CD8-positive, alpha-beta memory T cell (primary cell): Measurements from ENCODE around the gene CABYR. TPM values are rescaled to one million over a fixed set of nuclear protein-coding genes. Genes with fewer than 3 reads are reported as not detected.

Source experiments
- CTCF ChIA-PET: fragments of 350-600 bp; sonication (Branson Sonifier 250); formaldehyde crosslinking; loops from one replicate; lab custom pipeline; 2021; ENCODE audit warnings: antibody characterized with exemption; lab: Charles Lee
- POLR2A ChIA-PET: fragments of 350-600 bp; sonication (Branson Sonifier 250); formaldehyde crosslinking; loops from one replicate; lab custom pipeline; 2021; ENCODE audit warnings: antibody characterized with exemption; lab: Charles Lee
- DNase-seq, 5 donors: peaks; one replicate each; pipeline versions ENCODE4 v3.0.0 to v3.0.0-alpha.2; 2020 to 2022; ENCODE audit warnings: mixed read lengths in 1 of 5
- H3K27ac ChIP-seq: one replicate; pipeline ENCODE4 v1.7.0; 2013; ENCODE audit warnings: low read depth, mild to moderate bottlenecking, low read length, moderate library complexity
- H3K27me3 ChIP-seq: 2 replicates; pipeline ENCODE4 v1.7.0; 2013; ENCODE audit warnings: low read length, mild to moderate bottlenecking; ENCODE audit not compliant: insufficient read depth, poor library complexity, severe bottlenecking
- H3K36me3 ChIP-seq: 2 replicates; pipeline ENCODE4 v1.7.0; 2013; ENCODE audit warnings: mild to moderate bottlenecking, low read length, moderate library complexity; ENCODE audit not compliant: insufficient read depth
- H3K4me1 ChIP-seq: 2 replicates; pipeline ENCODE4 v1.7.0; 2013; ENCODE audit warnings: mild to moderate bottlenecking, low read length, moderate library complexity; ENCODE audit not compliant: insufficient read depth
- H3K4me3 ChIP-seq: 2 replicates; pipeline ENCODE4 v1.7.0; 2013; ENCODE audit warnings: mild to moderate bottlenecking, low read length
- H3K9me3 ChIP-seq: 2 replicates; pipeline ENCODE4 v1.7.0; 2013; ENCODE audit warnings: mild to moderate bottlenecking, low read length
- H3K27ac Mint-ChIP-seq, 8 donors: one replicate each; pipeline ENCODE4 v1.8.0; 2020 to 2021; ENCODE audit warnings: mixed read lengths in 8 of 8, mild to moderate bottlenecking in 6 of 8, inconsistent platforms in 3 of 8, moderate library complexity in 3 of 8
- H3K27me3 Mint-ChIP-seq, 2 donors: one replicate each; pipeline ENCODE4 v1.8.0; 2020 to 2021; ENCODE audit warnings: mixed read lengths in 2 of 2, mild to moderate bottlenecking in 1 of 2, moderate library complexity in 1 of 2
- H3K36me3 Mint-ChIP-seq, 3 donors: one replicate each; pipeline ENCODE4 v1.8.0; 2020 to 2021; ENCODE audit warnings: mixed read lengths in 3 of 3, inconsistent platforms in 1 of 3, mild to moderate bottlenecking in 1 of 3
- H3K4me1 Mint-ChIP-seq, 3 donors: one replicate each; pipeline ENCODE4 v1.8.0; 2020 to 2021; ENCODE audit warnings: mixed read lengths in 3 of 3, inconsistent platforms in 1 of 3, mild to moderate bottlenecking in 1 of 3
- H3K4me3 Mint-ChIP-seq, 7 donors: one replicate each; pipeline ENCODE4 v1.8.0; 2020 to 2021; ENCODE audit warnings: mixed read lengths in 7 of 7, mild to moderate bottlenecking in 6 of 7, moderate library complexity in 4 of 7, inconsistent platforms in 2 of 7
- H3K9me3 Mint-ChIP-seq, 5 donors: one replicate each; pipeline ENCODE4 v1.8.0; 2020 to 2022; ENCODE audit warnings: mixed read lengths in 5 of 5, mild to moderate bottlenecking in 3 of 5, moderate library complexity in 2 of 5, inconsistent platforms in 1 of 5
- polyA plus RNA-seq: library from polyadenylated mRNA; unstranded; fragments of 300-500 nt; fragmentation: Illumina TruSeq; gene quantifications from one replicate; pipeline ENCODE4 v1.2.3, GENCODE V29; 2021
- total RNA-seq, 2 experiments: library from RNA; stranded (reverse); gene quantifications; one replicate each; pipeline ENCODE4 v1.2.3, GENCODE V29; 2021

CABYR gene, protein sequence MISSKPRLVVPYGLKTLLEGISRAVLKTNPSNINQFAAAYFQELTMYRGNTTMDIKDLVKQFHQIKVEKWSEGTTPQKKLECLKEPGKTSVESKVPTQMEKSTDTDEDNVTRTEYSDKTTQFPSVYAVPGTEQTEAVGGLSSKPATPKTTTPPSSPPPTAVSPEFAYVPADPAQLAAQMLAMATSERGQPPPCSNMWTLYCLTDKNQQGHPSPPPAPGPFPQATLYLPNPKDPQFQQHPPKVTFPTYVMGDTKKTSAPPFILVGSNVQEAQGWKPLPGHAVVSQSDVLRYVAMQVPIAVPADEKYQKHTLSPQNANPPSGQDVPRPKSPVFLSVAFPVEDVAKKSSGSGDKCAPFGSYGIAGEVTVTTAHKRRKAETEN
- total RNA-seq (1 to 10 TPM; 1.2 to 1.7 TPM), polyA plus RNA-seq (0.62 TPM)

DNA sequence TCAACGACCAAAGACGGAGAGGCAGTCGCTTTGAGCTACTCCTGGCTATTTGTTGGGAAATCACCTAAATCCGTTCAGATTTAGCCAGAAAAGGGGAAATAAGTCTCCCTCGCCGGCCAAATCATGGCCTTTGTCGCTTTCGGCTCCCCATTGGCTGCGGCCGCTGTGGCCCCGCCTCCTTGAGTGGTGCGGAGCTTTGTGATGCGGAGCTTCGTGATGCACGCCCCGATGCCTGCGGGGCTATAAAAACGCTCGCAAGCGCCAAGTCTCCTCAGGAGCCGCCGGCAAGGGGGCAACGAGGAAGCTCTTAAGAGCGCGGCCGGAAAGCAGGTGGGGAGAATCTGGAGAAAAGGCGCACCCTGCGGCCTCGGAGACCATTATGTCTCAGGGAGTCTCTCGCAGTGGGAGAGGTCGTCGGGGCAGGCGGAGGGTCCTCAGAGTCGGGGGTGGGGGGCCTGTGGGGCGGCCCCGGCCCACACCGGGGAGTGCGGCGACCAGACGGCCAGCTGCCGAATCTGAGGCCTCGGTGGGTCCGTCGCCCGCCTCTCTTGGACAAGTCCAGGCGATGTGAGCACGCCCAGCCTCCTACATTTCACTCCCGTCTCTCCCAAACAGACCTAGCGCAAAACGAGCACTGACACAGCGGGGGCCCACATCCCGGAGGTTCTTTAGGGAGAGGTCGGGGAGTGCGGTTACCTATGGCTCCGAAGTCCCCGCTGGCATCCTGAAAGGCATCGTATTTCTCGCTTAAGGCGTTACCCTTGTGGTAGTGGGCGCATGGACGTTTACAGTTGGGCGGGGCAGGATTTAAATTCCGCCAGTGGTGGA is at the start of gene CABYR:
CABYR (plus strand) TSS at position 274 of the 828 bp plus-strand sequence. CDS start 4,053 bp downstream, outside the sequence.
- Mint-ChIP-seq H3K4me1 (peaks cover 29 to 36% (median 31%) of the 10 kb centered on the region in 3 donors), H3K27ac (peak within 1 kb of the TSS; percentile 29 to 90 (median 85)), H3K9me3 (no peaks in the 10 kb centered on the region), H3K4me3 (peak within 1 kb of the TSS; percentile 85 to 97 (median 89)), H3K36me3 (peaks cover 0 to 11% (median 3%) of the 10 kb centered on the region in 3 donors), H3K27me3 (peaks cover 14 to 16% of the 10 kb centered on the region in 2 donors)
- H3K4me1 ChIP-seq: peaks cover 9% of the 10 kb centered on the region
- H3K9me3 ChIP-seq: no peaks in the 10 kb centered on the region
- peak within 1 kb of the TSS; percentile 57 for H3K4me3 ChIP-seq
- no peaks in the 10 kb centered on the region for H3K36me3 ChIP-seq
- POLR2A ChIA-PET: interaction anchor here (0.7 to 1.2 kb wide), 4 partner anchors 14 to 477 kb away, joined by 3 to 4 read pairs (median 3); no protein-coding TSS in a partner anchor
- no peak within 1 kb of the TSS for H3K27ac ChIP-seq
- peak; percentile 61 to 82 (median 71) for DNase-seq
- peaks cover 4% of the 10 kb centered on the region for H3K27me3 ChIP-seq
- CTCF ChIA-PET: interaction anchor here (0.9 to 1.3 kb wide), 3 partner anchors 180 to 350 kb away, joined by 3 to 4 read pairs (median 3); no protein-coding TSS in a partner anchor

DNA sequence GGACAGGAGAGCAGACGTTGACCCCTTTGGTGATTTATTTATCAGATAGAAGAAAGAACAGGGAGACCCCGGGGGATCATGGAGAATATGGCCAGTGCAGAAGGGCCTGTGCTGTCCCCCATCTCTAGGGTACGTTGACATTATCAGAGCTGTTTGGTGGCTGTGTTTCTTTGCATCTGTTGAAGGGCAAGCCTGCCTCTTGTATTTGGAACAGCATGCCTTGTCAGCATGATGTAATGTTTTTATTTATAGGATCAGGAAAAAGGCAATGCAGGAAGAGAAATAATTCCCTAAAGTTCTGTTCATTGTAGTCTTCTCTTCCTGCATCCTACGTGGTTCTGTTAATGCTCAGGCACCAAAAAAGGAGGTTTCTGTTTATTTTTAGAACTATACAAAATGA is 49.8 kb upstream of the CABYR start:
- CTCF ChIA-PET: no interaction called here

DNA sequence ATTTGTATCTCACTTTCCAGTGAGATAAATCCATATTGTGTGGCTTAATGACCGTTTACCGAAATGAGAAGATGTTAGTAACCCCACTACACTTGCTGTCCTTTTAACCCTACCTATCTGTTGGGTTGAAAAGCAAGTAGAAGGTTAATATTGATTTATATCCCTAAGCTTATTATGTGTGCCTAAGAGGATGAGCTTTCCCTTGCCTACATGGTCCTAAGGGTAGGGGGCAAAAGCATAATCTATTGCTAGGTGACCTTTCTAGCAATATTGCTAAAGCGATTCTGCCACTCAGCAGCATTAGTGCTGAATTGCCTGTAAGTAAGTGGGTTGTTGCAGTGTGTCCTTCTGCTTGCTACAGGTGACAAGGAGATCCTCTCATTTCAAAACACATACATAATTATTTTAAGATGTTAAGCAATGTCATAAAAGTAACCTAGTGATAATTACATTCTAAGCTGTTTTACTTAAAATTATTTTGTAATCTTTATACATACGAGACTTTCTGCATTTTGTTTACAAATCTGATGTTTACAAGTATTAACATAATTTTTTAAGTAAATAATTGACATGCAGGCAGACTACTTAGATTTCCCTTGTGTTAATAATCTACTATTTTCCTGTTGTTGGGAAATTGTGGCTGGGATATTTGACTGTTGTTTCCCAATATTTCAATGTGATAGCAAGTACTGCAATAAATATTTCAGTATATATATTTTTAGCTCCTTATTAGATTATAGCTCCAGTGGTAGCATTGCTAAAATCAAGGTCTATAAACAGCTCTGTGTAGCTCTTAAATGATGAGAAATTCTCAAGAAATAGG is 49.1 kb upstream of the CABYR start:
- H3K4me1 Mint-ChIP-seq: peaks cover 34 to 71% (median 55%) of the 10 kb centered on the region in 3 donors
- H3K36me3 Mint-ChIP-seq: peaks cover 14 to 79% (median 28%) of the 10 kb centered on the region in 3 donors
- H3K27me3 Mint-ChIP-seq: no peaks in the 10 kb centered on the region
- H3K4me3 ChIP-seq: no peak overlapping the region
- H3K27me3 ChIP-seq: no peaks in the 10 kb centered on the region
- peaks cover 14% of the 10 kb centered on the region for H3K4me1 ChIP-seq
- no peaks in the 10 kb centered on the region for H3K9me3 ChIP-seq
- DNase-seq: no peak
- no peaks in the 10 kb centered on the region for H3K9me3 Mint-ChIP-seq
- H3K27ac ChIP-seq: no peak overlapping the region
- H3K27ac Mint-ChIP-seq: no peak overlapping the region
- CTCF ChIA-PET: no interaction called here
- POLR2A ChIA-PET: interaction anchor here (0.7 kb wide), 1 partner anchor 371 kb away, joined by 7 read pairs; no protein-coding TSS in a partner anchor
- H3K36me3 ChIP-seq: peaks cover 37% of the 10 kb centered on the region
- no peak overlapping the region for H3K4me3 Mint-ChIP-seq

More for the DNA sequence above, 49.8 kb upstream of the CABYR start:
- no peak overlapping the region for H3K27ac ChIP-seq
- Mint-ChIP-seq H3K9me3 (no peaks in the 10 kb centered on the region), H3K36me3 (peaks cover 15 to 76% (median 27%) of the 10 kb centered on the region in 3 donors), H3K4me1 (peaks cover 28 to 67% (median 49%) of the 10 kb centered on the region in 3 donors), H3K4me3 (peak overlapping the region in 1 of 7 donors; percentile 17), H3K27ac (peak overlapping the region in 4 of 8 donors; percentile 16 to 58 (median 21)), H3K27me3 (no peaks in the 10 kb centered on the region)
- peaks cover 31% of the 10 kb centered on the region for H3K36me3 ChIP-seq
- DNase-seq: no peak
- no peaks in the 10 kb centered on the region for H3K27me3 ChIP-seq
- peaks cover 7% of the 10 kb centered on the region for H3K4me1 ChIP-seq
- no peak overlapping the region for H3K4me3 ChIP-seq
- POLR2A ChIA-PET: no interaction called here
- no peaks in the 10 kb centered on the region for H3K9me3 ChIP-seq

DNA sequence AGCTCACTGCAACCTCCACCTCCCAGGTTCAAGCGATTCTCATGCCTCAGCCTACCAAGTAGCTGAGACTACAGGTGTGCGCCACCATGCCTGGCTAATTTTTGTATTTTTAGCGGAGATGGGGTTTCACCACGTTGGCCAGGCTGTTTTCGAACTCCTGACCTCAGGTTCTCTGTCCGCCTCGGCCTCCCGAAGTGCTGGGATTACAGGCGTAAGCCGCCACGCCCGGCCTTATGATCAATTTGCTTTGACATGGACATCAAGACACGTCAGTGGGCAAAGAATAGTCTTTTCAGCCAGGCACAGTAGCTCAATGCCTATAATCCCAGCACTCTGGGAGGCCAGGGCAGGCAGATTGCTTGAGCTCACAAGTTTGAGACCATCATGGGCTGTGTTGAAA is 48.0 kb upstream of the CABYR start:
- H3K27ac ChIP-seq: no peak overlapping the region
- H3K4me3 ChIP-seq: no peak overlapping the region
- H3K4me3 Mint-ChIP-seq: no peak overlapping the region
- H3K4me1 Mint-ChIP-seq: peaks cover 36 to 72% (median 53%) of the 10 kb centered on the region in 3 donors
- ChIA-PET POLR2A (no interaction called here), CTCF (no interaction called here)
- H3K36me3 Mint-ChIP-seq: peaks cover 12 to 78% (median 26%) of the 10 kb centered on the region in 3 donors
- no peaks in the 10 kb centered on the region for H3K9me3 ChIP-seq
- no peaks in the 10 kb centered on the region for H3K27me3 ChIP-seq
- peaks cover 14% of the 10 kb centered on the region for H3K4me1 ChIP-seq
- peaks cover 33% of the 10 kb centered on the region for H3K36me3 ChIP-seq
- no peaks in the 10 kb centered on the region for H3K27me3 Mint-ChIP-seq
- no peak for DNase-seq
- no peak overlapping the region for H3K27ac Mint-ChIP-seq
- no peaks in the 10 kb centered on the region for H3K9me3 Mint-ChIP-seq

DNA sequence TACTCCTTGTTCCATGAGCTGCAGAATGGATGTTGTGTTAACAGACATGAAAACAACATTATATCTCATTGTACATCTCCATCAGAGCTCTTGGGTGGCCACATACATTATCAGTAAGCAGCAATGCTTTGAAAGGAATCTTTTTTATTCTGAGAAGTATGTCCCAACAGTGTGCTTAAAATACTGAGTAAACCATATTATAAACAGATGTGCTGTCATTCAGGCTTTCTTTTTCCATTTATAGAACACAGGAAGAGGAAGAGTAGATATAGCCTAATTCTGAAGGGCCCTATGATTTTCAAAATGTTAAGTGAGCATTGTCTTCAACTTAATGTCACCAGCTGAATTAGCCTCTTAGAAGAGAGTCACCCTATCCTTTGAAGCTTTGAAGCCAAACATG is 44.3 kb upstream of the CABYR start:
- peaks cover 0 to 4% (median 0%) of the 10 kb centered on the region in 5 donors for H3K9me3 Mint-ChIP-seq
- no peak for DNase-seq
- Histone ChIP-seq H3K27me3 (no peaks in the 10 kb centered on the region), H3K27ac (no peak overlapping the region), H3K4me3 (no peak overlapping the region), H3K4me1 (peaks cover 14% of the 10 kb centered on the region), H3K36me3 (peaks cover 29% of the 10 kb centered on the region), H3K9me3 (no peaks in the 10 kb centered on the region)
- peaks cover 27 to 52% (median 47%) of the 10 kb centered on the region in 3 donors for H3K4me1 Mint-ChIP-seq
- H3K27ac Mint-ChIP-seq: peak overlapping the region in 4 of 8 donors; percentile 15 to 87 (median 54)
- CTCF ChIA-PET: interaction anchor here (0.6 kb wide), 1 partner anchor 127 kb away, joined by 3 read pairs; no protein-coding TSS in a partner anchor
- POLR2A ChIA-PET: interaction anchor here (1.1 kb wide), 1 partner anchor 101 kb away, joined by 3 read pairs; no protein-coding TSS in a partner anchor
- H3K27me3 Mint-ChIP-seq: no peaks in the 10 kb centered on the region
- peak overlapping the region in 1 of 7 donors; percentile 3 for H3K4me3 Mint-ChIP-seq
- peaks cover 24 to 72% (median 28%) of the 10 kb centered on the region in 3 donors for H3K36me3 Mint-ChIP-seq

DNA sequence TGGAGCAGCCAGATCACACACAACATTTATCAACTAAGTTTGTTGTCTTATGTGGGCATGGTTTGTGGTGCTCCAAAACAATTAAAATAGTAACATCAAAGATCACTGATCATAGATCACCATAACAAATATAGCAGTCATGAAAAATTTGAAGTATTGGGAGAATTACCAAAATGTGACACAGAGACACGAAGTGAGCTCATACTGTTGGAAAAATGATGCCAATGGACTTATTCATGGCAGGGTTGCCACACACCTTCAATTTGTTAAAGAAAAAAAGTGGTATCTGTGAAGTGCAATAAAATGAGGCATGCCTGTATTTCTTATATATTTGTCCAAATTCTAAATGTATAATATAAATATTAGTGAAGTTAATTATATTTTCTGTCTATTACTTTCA is 42.9 kb upstream of the CABYR start:
- no peak overlapping the region for H3K4me3 ChIP-seq
- Mint-ChIP-seq H3K4me1 (peaks cover 29 to 56% (median 51%) of the 10 kb centered on the region in 3 donors), H3K36me3 (peaks cover 24 to 72% (median 29%) of the 10 kb centered on the region in 3 donors), H3K27ac (peak overlapping the region in 2 of 8 donors; percentile 43 to 74), H3K4me3 (no peak overlapping the region), H3K9me3 (peaks cover 0 to 4% (median 0%) of the 10 kb centered on the region in 5 donors), H3K27me3 (no peaks in the 10 kb centered on the region)
- H3K27ac ChIP-seq: no peak overlapping the region
- ChIA-PET POLR2A (interaction anchor here (0.9 kb wide), 1 partner anchor 22 kb away, joined by 3 read pairs; no protein-coding TSS in a partner anchor), CTCF (no interaction called here)
- peaks cover 14% of the 10 kb centered on the region for H3K4me1 ChIP-seq
- no peaks in the 10 kb centered on the region for H3K9me3 ChIP-seq
- no peaks in the 10 kb centered on the region for H3K27me3 ChIP-seq
- no peak for DNase-seq
- peaks cover 31% of the 10 kb centered on the region for H3K36me3 ChIP-seq
